K562 (cell line): ENCODE measurements around the gene RNF144A. TPM values are rescaled to one million over a fixed set of nuclear protein-coding genes. Genes with fewer than 3 reads are reported as not detected.

Experiments used
- ATF1 ChIP-seq, 2 experiments: fragments of 450-650 bp in 1 of 2; IDR thresholded peaks; 2 replicates each; pipeline ENCODE4 v1.6.1; 2016; ENCODE audit warnings: missing compliant biosample characterization in 1 of 2, missing genetic modification characterization in 1 of 2
- CBFA2T3 ChIP-seq: fragments of 450-650 bp; IDR thresholded peaks from 2 replicates; pipeline ENCODE4 v1.6.1; 2017
- CCNT2 ChIP-seq: IDR thresholded peaks from 2 replicates; pipeline ENCODE4 v1.6.1; 2011; ENCODE audit warnings: borderline replicate concordance, low read depth, mild to moderate bottlenecking, moderate library complexity, mixed read lengths, low read length; ENCODE audit not compliant: insufficient read length; ENCODE audit errors: extremely low read depth
- CHD1 ChIP-seq: fragments of 200-600 bp; sonication (generic); IDR thresholded peaks from one replicate; pipeline ENCODE4 v1.6.1; 2012; ENCODE audit warnings: mild to moderate bottlenecking, moderate library complexity, low read length, inconsistent platforms
- CREBBP ChIP-seq: IDR thresholded peaks from one replicate; pipeline ENCODE4 v1.6.1; 2012; ENCODE audit warnings: low read depth, mild to moderate bottlenecking, control low read depth, inconsistent platforms, low read length
- DEAF1 ChIP-seq: fragments of 450-650 bp; formaldehyde crosslinking; IDR thresholded peaks from 2 replicates; pipeline ENCODE4 v1.4.0; 2020; ENCODE audit warnings: mild to moderate bottlenecking, moderate library complexity
- ELF1 ChIP-seq: fragments of 200-800 bp; sonication (Bioruptor generic); IDR thresholded peaks from 2 replicates; pipeline ENCODE4 v1.6.1; 2016; ENCODE audit warnings: missing genetic modification characterization, missing compliant biosample characterization
- EP400 ChIP-seq: fragments of 450-650 bp; IDR thresholded peaks from 2 replicates; pipeline ENCODE4 v1.6.1; 2017; ENCODE audit warnings: antibody characterized with exemption, mild to moderate bottlenecking, moderate library complexity
- FOXA1 ChIP-seq: fragments of 450-650 bp; IDR thresholded peaks from 2 replicates; pipeline ENCODE4 v1.6.1; 2016; ENCODE audit warnings: mild to moderate bottlenecking, borderline replicate concordance
- GATA2 ChIP-seq: sonication (generic); formaldehyde crosslinking; IDR thresholded peaks from 2 replicates; pipeline ENCODE4 v1.4.0; 2020; ENCODE audit warnings: mild to moderate bottlenecking, missing genetic modification reagents
- HMGN3 ChIP-seq: IDR thresholded peaks from 2 replicates; pipeline ENCODE4 v1.6.1; 2011; ENCODE audit warnings: borderline replicate concordance, low read depth, mild to moderate bottlenecking, mixed read lengths, low read length; ENCODE audit not compliant: insufficient read length; ENCODE audit errors: extremely low read depth
- HOMEZ ChIP-seq: fragments of 250-450 bp; sonication (Bioruptor Pico); IDR thresholded peaks from 2 replicates; pipeline ENCODE4 v1.4.0; 2020; ENCODE audit warnings: mild to moderate bottlenecking, moderate library complexity
- MAFG ChIP-seq: fragments of 450-650 bp; conservative IDR thresholded peaks from 2 replicates; pipeline ENCODE4 v1.6.1; 2016; ENCODE audit warnings: missing genetic modification characterization, missing compliant biosample characterization
- MTA1 ChIP-seq: fragments of 450-650 bp; IDR thresholded peaks from 2 replicates; pipeline ENCODE4 v1.6.1; 2017; ENCODE audit warnings: borderline replicate concordance
- RBBP5 ChIP-seq: fragments of 200-600 bp; sonication (generic); IDR thresholded peaks from 2 replicates; pipeline ENCODE4 v1.6.1; 2012; ENCODE audit warnings: borderline replicate concordance, mild to moderate bottlenecking, low read length, control low read depth, inconsistent platforms; ENCODE audit not compliant: insufficient read depth, poor library complexity, severe bottlenecking
- SMARCA4 ChIP-seq: fragments of 450-650 bp; IDR thresholded peaks from 2 replicates; pipeline ENCODE4 v1.6.1; 2016
- SMARCB1 ChIP-seq: IDR thresholded peaks from 2 replicates; pipeline ENCODE4 v1.6.1; 2011; ENCODE audit warnings: improper control_type of control experiment, low read depth; ENCODE audit not compliant: insufficient read length
- SRF ChIP-seq, 2 experiments: fragments of 250-450, 450-650 bp in 1 of 2; sonication (Bioruptor Pico) in 1 of 2; sonication (generic) in 1 of 2; formaldehyde crosslinking; IDR thresholded peaks; 2 replicates each; pipeline versions ENCODE4 v1.5.0 to v1.5.1; 2020 to 2022; ENCODE audit warnings: mild to moderate bottlenecking in 1 of 2, missing genetic modification reagents in 1 of 2
- TARDBP ChIP-seq: fragments of 450-650 bp; IDR thresholded peaks from 2 replicates; pipeline ENCODE4 v1.6.1; 2016
- THRA ChIP-seq: fragments of 450-650 bp; IDR thresholded peaks from 2 replicates; pipeline ENCODE4 v1.6.1; 2017; ENCODE audit warnings: mild to moderate bottlenecking, moderate library complexity
- TRIM24 ChIP-seq, 2 experiments: fragments of 450-650 bp; IDR thresholded peaks; 2 replicates each; pipeline ENCODE4 v1.6.1; 2016
- XRCC5 ChIP-seq: fragments of 200-400 bp; formaldehyde crosslinking; IDR thresholded peaks from 2 replicates; pipeline ENCODE4 v1.6.1; 2017; ENCODE audit warnings: low read depth, mild to moderate bottlenecking, low read length
- ZBTB2 ChIP-seq: fragments of 450-650 bp; IDR thresholded peaks from 2 replicates; pipeline ENCODE4 v1.6.1; 2016; ENCODE audit warnings: antibody characterized with exemption
- ZNF212 ChIP-seq: fragments of 450-650 bp; formaldehyde crosslinking; IDR thresholded peaks from 2 replicates; pipeline ENCODE4 v1.4.0; 2020; ENCODE audit warnings: mild to moderate bottlenecking
- ZNF316 ChIP-seq: fragments of 450-650 bp; IDR thresholded peaks from 2 replicates; pipeline ENCODE4 v1.6.1; 2016
- polyA plus RNA-seq, 8 experiments: library from polyadenylated mRNA; depleted of rRNA in 4 of 8; stranded (reverse) in 5 of 8; unstranded in 3 of 8; fragments of >200 nt; fragmentation: Nextera tagmentation in 2 of 8; fragmentation: Illumina TruSeq in 1 of 8; extraction: Ambion mirVana in 2 of 8; extraction: Trizol in 1 of 8; gene quantifications; 2 replicates each; pipeline versions ENCODE4 v1.2.1 to v1.2.3, GENCODE V29; 2011 to 2014; ENCODE audit warnings: inconsistent platforms in 1 of 8, missing spikeins in 1 of 8
- total RNA-seq, 7 experiments: library from RNA; depleted of rRNA in 6 of 7; stranded (reverse); fragments of >200 nt in 6 of 7; fragmentation: Illumina TruSeq in 2 of 7; extraction: Trizol in 2 of 7; gene quantifications; 2 replicates each; pipeline versions ENCODE4 v1.2.1 to v1.2.3, GENCODE V29; 2011 to 2021; ENCODE audit warnings: low replicate concordance in 1 of 7

Gene RNF144A
- total and polyA plus RNA-seq, 9 of the 15 experiments (the other 6 are each of a cell fraction or from before 2014, with no cell fraction given) = 0.96 to 11.3 (median 6.2) TPM

- TF ChIP-seq RBBP5 (peak; percentile 48), CREBBP (no peak), EP400 (no peak; the same call in 1 of the 2 replicates), HMGN3 (no peak), SMARCB1 (no peak), CHD1 (no peak), FOXA1 (no peak), CBFA2T3 (peak; percentile 91), ZBTB2 (peak; percentile 56; the same call in 1 of the 2 replicates), DEAF1 (no peak), ZNF316 (peak; percentile 70), MTA1 (peak; percentile 70; the same call in 1 of the 2 replicates), CCNT2 (peak; percentile 61), ELF1 (tag) (no peak), ZNF212 (CRISPR knock-in tag) (no peak), THRA (no peak), HOMEZ (CRISPR knock-in tag) (no peak), SMARCA4 (peak; percentile 96), TRIM24 (IDR thresholded peaks at IDR 0.05) (peak; percentile 62 to 76; a peak in 3 of 4 replicates), ATF1 (CRISPR knock-in tag; IDR thresholded peaks at IDR 0.05) (no peak), ATF1 (tag; IDR thresholded peaks at IDR 0.05) (no peak), XRCC5 (no peak), SRF (CRISPR knock-in tag; IDR thresholded peaks at IDR 0.05) (no peak), MAFG (peak; percentile 68), TARDBP (0 out of 2 replicates have a peak, but pooled peaks have one; percentile 42), GATA2 (CRISPR knock-in tag) (peak; percentile 49)
These were observed 31.2 kb upstream of the RNF144A start (continued) for GRCh38 chr2:6885968-6886367.
